ENCODE data around the gene ZSWIM6.
"Not testable (repeated sequence)": the region's sequence is repeated elsewhere in the genome, so short reads cannot be mapped to it uniquely, and the experiment has no call there.

ZSWIM6 gene

GRCh38 chr5:61363401-61364114, 31.5 kb downstream of the ZSWIM6 start:
- DNase-seq (ENCODE audit: low read depth): no peak

GRCh38 chr5:61366497-61367240, 34.6 kb downstream of the ZSWIM6 start:
- no peak for DNase-seq (ENCODE audit: low read depth)

GRCh38 chr5:61370506-61370905, 38.4 kb downstream of the ZSWIM6 start:
- no peak for DNase-seq (ENCODE audit: low read depth)

GRCh38 chr5:61371474-61371873, 39.4 kb downstream of the ZSWIM6 start:
- DNase-seq (ENCODE audit: low read depth): no peak

GRCh38 chr5:61379677-61380076, 47.6 kb downstream of the ZSWIM6 start:
- DNase-seq (ENCODE audit: low read depth): no peak

- DNase-seq (ENCODE audit: low read depth): no peak
These were observed 49.9 kb downstream of the ZSWIM6 start for GRCh38 chr5:61381968-61382367.

- DNase-seq (ENCODE audit: low read depth): no peak
These were observed 53.6 kb downstream of the ZSWIM6 start for GRCh38 chr5:61385627-61386026.

- no peak for DNase-seq (ENCODE audit: low read depth)
These were observed 54.2 kb downstream of the ZSWIM6 start for GRCh38 chr5:61386045-61386800.

GRCh38 chr5:61389609-61390008, 57.6 kb downstream of the ZSWIM6 start:
- DNase-seq (ENCODE audit: low read depth): no peak

- no peak for DNase-seq (ENCODE audit: low read depth)
These were observed 62.1 kb downstream of the ZSWIM6 start for GRCh38 chr5:61394078-61394704.

- DNase-seq (ENCODE audit: low read depth): no peak
These were observed 62.7 kb downstream of the ZSWIM6 start for GRCh38 chr5:61394793-61395192.

GRCh38 chr5:61397238-61397637, 65.2 kb downstream of the ZSWIM6 start:
- DNase-seq (ENCODE audit: low read depth): no peak

- DNase-seq (ENCODE audit: low read depth): no peak
These were observed 65.9 kb downstream of the ZSWIM6 start for GRCh38 chr5:61397937-61398336.

GRCh38 chr5:61398440-61398839, 66.4 kb downstream of the ZSWIM6 start:
- no peak for DNase-seq (ENCODE audit: low read depth)

- DNase-seq (ENCODE audit: low read depth): no peak
These were observed 67.6 kb downstream of the ZSWIM6 start for GRCh38 chr5:61399679-61400078.

GRCh38 chr5:61401726-61402125, 69.7 kb downstream of the ZSWIM6 start:
- peak; percentile 43 for DNase-seq (ENCODE audit: low read depth)

- no peak for DNase-seq (ENCODE audit: low read depth)
These were observed 70.3 kb downstream of the ZSWIM6 start for GRCh38 chr5:61402244-61402823.

- DNase-seq (ENCODE audit: low read depth): no peak
These were observed 71.2 kb downstream of the ZSWIM6 start for GRCh38 chr5:61402970-61403900.

GRCh38 chr5:61405511-61406295, 73.6 kb downstream of the ZSWIM6 start:
- DNase-seq (ENCODE audit: low read depth): no peak

- not testable (repeated sequence) for DNase-seq (ENCODE audit: low read depth)
These were observed 74.4 kb downstream of the ZSWIM6 start for GRCh38 chr5:61406497-61406896.

All from non-pigmented ciliary epithelial cell (primary cell).